Limb (tissue), 2 donors: ENCODE results near the gene SNTG2.
"Not testable (repeated sequence)": the region's sequence is repeated elsewhere in the genome, so short reads cannot be mapped to it uniquely, and the experiment has no call there.

Source experiments
- DNase-seq, 2 donors: peaks; one replicate each; pipeline ENCODE4 v3.0.0-alpha.2; 2016; ENCODE audit errors: extremely low spot score in 2 of 2

Gene SNTG2

GRCh38 chr2:950080-950966, at the start of gene SNTG2:
SNTG2 (plus strand) TSS chr2:950849; CDS start chr2:950997, 148 bp downstream.
- peak in 1 of 2 donors; percentile 82 for DNase-seq

- DNase-seq, result no peak
Measured at GRCh38 chr2:902584-902983, 48.1 kb upstream of the SNTG2 start.

- DNase-seq, result no peak
Measured at GRCh38 chr2:903223-903900, 47.3 kb upstream of the SNTG2 start.

- DNase-seq, result no peak
Measured at GRCh38 chr2:904246-905024, 46.2 kb upstream of the SNTG2 start.

- no peak for DNase-seq
Measured at GRCh38 chr2:905091-905832, 45.4 kb upstream of the SNTG2 start.

GRCh38 chr2:905833-906140, 44.9 kb upstream of the SNTG2 start:
- no peak for DNase-seq

- no peak for DNase-seq
Measured at GRCh38 chr2:907706-908105, 42.9 kb upstream of the SNTG2 start.

GRCh38 chr2:908568-908967, 42.1 kb upstream of the SNTG2 start:
- DNase-seq, result no peak

GRCh38 chr2:909764-910379, 40.8 kb upstream of the SNTG2 start:
- not testable (repeated sequence) for DNase-seq

- DNase-seq, result no peak
Measured at GRCh38 chr2:910698-911097, 40.0 kb upstream of the SNTG2 start.

GRCh38 chr2:915979-916378, 34.7 kb upstream of the SNTG2 start:
- no peak for DNase-seq

GRCh38 chr2:916935-917334, 33.7 kb upstream of the SNTG2 start:
- DNase-seq, result no peak

GRCh38 chr2:919672-920071, 31.0 kb upstream of the SNTG2 start:
- DNase-seq, result no peak

- no peak for DNase-seq
Measured at GRCh38 chr2:920573-920972, 30.1 kb upstream of the SNTG2 start.

GRCh38 chr2:920999-921398, 29.6 kb upstream of the SNTG2 start:
- no peak for DNase-seq

- no peak for DNase-seq
Measured at GRCh38 chr2:922185-922584, 28.5 kb upstream of the SNTG2 start.

- no peak for DNase-seq
Measured at GRCh38 chr2:923832-924601, 26.6 kb upstream of the SNTG2 start.

- DNase-seq, result no peak
Measured at GRCh38 chr2:924701-925100, 25.9 kb upstream of the SNTG2 start.

- DNase-seq, result no peak
Measured at GRCh38 chr2:925309-925708, 25.3 kb upstream of the SNTG2 start.

- DNase-seq, result no peak
Measured at GRCh38 chr2:925711-926110, 24.9 kb upstream of the SNTG2 start.
